T-helper 2 cell (primary cell): ENCODE data around the gene APOC3.

Source experiments
- DNase-seq, 5 experiments: peaks; one replicate each; pipeline versions ENCODE4 v3.0.0 to v3.0.0-alpha.2; 2012 to 2022

APOC3 gene

DNA sequence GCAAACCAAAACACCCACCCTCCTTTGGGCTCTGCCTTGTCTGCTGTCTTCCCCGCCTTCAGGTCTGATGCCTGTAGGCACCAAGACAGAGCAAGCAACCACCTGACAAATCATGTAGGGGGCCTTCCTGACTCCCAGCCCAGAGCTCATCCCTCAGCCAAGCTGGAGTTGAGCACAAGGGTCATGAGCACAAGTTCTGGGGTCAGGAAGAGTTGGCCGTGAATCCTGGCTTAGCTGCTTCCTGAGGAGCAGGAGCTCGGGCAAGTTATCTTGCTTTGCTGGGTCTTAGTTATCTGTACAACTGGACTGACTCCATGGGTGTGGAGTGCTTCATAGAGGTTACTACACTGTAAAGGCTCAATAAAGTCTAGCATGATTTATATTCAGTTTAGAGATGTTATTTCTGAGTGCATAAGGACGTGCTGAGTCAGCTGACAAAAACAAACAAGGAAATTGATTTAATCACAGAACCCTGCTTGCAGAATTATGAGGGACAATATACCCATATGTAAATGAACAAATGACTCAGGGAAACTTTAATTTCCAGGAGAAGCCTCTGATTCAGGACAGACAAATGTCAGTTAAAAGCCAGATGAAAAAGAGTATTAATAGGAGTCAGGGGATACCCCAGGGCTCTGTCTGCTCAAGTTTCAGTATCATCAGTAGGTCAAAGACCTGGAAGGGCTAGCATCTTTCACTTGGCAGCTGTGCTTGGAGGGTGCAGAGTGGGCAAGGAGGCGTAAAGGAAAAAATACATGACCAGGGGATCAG is 22.7 kb downstream of the APOC3 start:
- peak in 1 of 5 experiments; percentile 73 for DNase-seq

DNA sequence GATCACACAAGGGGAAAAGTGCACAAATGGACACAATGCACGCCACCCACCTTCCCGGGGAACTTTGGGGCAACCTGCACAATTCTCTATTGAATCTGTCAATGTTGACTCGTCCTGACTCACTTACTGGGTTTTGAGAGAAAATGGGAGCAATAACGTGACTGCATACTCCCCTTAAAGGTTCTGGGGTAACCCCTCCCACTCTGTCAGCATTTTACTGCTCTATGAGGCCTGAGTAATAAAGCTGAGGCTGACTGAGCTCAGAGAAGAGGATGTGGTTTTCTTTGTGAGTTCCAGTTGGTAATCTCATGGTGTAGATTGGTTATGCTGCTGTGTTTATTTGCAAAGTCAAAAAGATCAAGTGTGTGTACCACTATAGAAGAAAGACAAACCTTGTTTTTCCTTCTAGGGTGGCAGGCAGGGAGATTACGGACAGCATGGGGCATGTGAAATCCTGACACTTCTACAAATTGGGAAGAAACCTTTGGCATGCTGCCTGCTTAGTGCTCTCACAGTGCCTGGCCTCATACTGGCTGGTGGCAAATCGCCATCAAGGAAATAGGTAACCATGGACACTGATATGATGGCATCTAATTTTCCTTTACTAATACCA is 23.9 kb downstream of the APOC3 start:
- peak in 4 of 5 experiments; percentile 29 to 98 (median 55) for DNase-seq

DNA sequence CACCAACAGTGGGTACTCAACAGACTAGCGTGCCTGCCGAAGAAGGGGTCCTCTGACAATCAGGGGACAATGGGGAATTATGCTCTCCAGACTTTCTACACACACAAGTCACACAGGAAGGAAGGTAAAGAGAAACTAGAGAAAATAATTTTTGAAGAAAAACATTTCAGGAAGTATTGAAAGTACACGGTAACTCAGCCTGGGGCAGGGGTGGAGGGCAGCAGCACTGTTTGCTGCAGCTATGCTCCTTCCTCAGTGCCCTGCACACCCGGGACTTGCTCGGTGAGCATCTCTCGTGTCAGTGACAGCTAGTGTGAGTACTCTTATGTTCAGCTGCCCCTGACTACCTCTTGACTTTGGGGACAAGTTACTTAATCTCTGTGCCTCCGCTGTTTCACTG is 25.7 kb downstream of the APOC3 start:
- DNase-seq, result peak in 1 of 5 experiments; percentile 43

DNA sequence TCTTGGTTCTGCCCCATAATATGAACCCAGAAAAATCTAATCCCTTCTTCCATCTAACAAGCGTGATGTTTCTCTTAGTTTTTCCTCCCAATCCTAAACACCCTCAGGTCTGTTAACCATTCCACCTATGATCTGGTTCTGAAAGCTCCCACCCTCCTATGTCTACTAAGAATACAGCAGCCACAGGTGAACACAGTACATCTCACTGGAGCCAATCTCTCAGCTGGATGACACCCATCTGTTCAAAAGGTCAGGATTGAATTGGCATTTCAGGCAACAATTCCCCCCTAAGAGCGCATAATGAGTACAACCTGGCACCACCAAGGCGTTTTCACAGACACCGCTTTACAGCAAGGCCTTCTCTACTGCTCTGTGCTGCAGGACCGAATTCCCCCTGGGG is 26.7 kb downstream of the APOC3 start:
- no peak for DNase-seq

DNA sequence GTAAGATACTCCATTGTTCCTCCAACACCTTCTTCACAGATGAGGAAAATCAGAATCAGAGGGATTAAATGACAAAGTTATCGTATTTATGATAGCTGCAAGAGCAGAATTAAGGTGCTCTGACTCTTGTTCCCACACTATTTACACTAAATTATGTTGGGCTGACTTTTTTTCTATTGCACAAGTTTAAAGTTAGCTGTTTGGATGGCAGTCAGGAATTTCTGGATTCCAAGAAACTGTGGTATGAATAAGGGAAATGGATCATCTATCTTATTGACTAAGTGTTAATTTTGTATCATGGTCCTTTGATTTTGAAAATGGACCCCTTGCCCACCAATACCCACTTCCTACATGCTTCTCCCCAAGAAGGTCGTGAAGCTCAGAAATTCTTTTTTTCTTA is 27.6 kb downstream of the APOC3 start:
- no peak for DNase-seq

DNA sequence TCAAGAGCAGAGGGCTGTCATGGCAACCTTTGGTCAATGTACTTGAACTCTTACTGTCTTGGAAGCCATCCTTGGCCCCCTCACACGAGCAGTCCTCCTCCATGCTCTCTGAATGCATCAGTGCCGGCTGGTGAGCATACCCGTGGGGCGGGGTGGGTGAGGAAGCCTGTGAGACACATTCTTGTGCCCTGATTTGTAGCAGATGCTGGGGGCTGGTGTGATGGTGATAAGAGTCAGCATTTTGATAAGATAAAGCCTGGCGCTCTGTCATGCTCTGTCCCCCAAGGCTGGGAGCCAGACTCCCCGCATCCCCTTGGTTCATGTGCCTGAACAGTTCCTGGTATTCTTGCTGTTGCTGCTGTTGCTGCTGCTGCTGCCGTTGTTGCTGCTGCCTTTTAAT is 28.2 kb downstream of the APOC3 start:
- DNase-seq, result no peak

DNA sequence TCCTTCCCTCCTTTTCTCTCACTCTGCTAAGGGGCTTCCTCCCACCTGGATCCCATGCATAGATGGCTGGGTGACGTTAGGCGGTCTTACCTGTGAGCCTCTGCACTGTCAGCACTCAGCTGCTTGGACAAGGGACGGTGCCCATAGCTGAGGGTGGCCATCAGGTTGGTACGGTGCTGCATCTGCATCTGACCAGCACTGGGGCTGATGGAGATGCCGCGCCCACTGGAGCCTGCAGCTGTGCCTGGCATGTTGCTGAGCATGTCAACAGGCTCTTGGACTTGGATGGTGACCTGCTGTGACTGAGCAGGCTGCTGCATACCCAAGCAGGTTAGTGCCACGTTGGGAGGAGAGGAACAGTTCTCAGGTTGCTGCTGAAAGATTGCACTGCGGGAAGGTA is 29.5 kb downstream of the APOC3 start:
- DNase-seq, result no peak

DNA sequence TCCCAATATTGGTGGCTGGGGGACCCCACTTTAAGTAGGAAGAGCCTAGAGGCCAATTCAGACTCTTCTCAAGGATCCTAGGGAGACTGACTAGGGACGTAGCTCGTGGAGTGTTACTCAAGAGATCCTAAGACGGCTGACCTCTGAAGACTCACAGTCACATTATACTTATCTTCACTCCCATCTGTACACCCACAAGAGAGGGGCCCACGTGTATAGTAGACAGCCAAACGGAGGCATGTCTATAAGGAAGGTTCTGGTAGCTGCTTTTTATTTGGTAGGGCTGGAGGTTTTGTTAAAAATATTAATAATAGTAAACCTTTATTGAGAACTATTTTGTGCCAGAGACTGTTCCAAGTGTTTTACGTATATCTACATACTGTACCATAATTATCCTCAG is 30.6 kb downstream of the APOC3 start:
- DNase-seq, result no peak

DNA sequence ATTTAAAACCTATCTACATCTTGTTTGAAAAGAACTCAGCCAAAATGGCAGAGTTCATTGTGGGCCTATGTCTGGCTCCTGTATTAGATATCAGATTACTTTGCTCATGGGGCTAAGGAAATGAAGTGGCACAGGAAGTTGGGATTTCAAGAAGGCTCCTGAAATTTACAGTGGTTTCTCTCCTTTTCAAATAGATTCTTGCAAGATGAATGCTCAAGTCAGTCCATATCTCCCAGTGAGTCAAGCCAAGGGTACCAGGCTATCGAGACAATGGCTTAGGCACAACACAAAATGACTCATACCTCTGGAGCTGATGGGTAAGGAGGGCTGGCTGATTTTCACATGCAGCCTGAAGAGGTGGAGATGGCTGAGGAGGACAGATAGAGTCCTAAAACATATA is 31.8 kb downstream of the APOC3 start:
- DNase-seq, result no peak

DNA sequence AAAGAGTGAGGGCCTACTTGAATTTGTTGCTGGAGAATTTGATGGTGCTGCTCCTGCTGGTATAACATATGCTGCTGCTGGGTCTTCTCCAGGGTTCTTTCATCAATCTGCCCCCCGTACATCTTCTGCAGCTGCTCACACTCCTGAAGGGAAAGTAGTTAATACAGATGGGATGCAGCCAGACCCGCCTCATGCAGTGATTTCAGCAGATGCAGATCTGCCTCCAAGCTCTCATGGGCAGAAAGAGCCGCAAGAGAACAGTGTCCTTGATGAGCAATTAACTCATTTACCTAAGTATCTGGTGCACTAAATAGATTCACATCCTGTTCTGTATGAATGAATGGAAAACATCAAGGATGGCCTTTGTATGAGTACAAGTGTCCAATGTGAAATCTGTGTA is 32.5 kb downstream of the APOC3 start:
- DNase-seq, result no peak

DNA sequence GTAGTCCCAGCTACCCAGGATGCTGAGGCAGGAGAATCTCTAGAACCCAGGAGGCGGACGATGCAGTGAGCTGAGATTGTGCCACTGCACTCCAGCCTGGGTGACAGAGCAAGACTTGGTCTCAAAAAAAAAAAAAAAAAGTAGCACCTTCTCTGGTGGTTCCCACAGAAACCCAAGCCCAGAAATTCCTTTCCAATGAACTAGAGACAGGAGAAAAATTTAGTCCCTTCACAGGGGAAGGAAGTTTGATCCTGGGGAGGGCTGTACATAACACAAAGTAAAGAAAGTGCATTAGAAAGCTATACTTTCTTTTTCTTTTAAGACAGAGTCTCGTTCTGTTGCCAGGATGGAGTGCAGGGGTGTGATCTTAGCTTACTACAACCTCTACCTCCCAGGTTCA is 33.2 kb downstream of the APOC3 start:
- DNase-seq, result no peak

DNA sequence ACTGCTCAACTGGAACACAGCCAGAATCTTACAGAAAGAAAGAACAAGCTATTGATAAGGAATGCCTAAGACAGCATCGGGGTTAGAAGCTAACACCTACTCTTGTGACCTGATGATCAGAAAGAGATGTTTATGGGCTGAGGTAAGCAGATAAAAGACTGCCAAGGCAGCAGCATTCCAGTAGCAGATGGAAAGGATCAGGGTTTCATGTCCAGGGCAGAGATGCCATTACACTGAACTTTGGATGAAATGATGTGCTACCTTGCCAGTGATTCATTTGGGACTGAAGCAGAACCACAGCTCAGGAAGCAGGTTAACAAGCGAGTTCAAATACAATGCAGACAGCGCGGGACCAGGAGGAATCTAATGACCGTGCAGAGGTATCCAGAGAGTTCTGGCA is 34.8 kb downstream of the APOC3 start:
- DNase-seq, result no peak

DNA sequence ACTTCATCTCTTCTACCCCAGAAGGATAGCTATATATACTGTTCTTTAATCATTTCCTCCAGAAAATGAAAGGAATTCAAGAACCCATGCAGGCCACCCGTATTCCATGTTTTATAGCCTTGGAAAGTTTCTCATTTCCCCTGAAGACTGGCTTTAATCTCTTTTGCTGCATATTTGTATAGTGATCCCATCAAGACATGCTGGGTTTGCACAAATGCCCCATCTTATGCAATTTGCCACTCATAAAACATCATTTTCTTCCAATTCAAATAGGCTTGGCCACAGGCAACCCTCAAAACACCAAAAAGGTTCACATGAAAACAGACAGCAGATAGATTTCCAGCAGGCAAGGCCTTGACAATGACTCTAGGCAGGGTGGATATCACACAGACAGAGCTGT is 36.0 kb downstream of the APOC3 start:
- DNase-seq, result no peak

DNA sequence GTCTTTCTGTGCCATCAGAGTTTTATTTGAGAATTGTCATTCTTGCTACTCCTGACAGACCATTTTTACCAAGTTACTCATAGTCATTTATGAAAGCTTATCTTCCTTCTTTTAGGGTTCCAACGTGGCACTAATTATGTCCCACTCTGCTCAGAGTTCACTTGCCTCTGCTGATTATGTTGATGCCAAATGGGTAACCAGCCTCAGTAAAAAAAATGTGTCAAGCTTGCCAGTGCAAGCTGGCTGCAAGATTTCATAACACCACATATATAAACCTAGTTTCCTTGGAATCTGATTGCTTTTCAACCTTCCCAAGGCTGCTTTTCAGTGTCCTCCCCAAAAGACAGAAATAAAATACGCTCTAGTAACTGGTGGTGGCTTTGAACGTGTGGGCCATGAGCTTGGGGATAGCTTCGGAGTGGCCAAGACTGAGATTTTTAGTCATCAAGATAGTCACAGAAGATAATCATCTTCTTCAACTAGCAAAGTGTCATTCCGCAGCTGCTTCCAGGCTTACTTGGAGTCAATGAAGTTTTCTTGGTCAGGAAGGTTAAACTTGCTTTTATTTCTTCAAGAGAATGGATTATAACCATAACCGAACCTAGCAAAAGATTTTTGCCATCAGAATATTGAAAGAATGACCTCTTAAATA is 37.2 kb downstream of the APOC3 start:
- no peak for DNase-seq

DNA sequence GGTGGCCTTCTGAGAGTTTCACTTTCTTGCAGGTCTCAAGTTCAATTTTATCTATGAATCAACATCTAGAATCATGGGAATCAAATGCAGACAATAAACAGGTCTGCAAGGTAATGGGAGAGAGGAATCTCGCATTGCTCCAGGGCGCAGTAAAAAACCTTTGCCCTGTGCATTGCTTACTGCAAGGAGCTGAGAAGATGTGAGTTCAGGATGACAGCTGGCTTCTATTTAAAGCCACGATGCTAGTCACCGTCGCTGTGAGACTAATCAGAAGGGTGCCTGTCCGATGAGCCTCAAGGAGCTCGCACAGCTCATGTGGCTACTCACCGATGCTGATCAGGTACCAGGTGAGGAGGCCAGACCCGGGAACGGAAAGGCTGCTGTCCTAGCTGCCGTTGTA is 37.9 kb downstream of the APOC3 start:
- no peak for DNase-seq

DNA sequence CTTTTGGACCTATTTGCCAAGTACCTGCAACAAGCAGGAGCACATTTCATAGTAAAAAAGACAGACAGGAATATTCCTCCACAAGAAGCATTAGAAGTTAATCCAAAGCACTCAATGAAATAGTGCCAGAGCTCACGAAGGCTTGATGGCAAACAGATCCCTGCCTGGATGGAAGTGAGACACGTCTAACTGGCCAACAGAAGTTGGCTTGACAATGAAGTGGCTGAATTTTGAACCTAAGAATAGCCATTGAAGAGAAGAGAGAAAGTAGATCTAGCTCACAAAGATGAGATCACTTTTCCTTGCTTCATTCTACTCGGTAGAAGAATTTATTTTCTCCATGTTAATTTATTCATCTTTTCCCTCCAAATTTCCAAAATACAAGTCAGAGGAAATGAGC is 38.4 kb downstream of the APOC3 start:
- DNase-seq, result no peak

DNA sequence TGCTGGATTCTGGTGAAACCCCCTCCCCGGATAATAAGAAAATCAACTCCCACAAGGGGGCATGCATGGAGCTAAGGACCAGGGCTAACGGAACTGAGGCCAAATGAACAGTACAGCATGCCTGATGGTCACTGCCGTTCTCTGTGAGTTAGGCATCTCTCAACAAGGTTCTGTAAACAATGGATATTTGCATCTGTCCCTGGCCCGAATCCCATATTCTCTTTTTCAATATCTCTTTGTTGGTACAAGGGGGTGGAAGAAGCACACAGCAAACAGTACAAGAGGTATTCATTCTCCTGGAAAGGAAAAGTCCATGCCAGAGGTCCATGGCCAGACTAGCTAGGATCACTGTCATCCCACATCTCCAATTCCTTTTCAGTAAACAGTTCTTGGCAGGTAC is 39.9 kb downstream of the APOC3 start:
- DNase-seq, result no peak

DNA sequence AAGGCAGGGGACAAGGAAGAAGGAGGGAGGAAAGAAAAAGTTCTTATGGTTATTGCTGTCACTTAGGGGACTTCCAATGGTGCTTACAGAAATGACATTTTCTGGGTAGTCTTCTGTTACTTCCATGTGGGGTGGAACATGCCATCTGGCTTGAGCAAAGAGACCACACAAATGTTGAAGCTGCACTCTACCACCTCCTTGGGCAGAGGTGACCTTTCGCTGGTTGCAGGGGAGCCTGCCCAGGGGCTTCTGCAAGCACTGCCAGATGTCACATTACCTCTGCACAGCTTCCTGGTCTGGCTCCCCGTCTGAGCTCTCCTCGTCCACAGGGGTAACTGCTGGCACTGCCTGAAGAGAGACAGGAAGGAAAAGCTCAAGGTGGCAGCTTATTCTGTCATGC is 40.3 kb downstream of the APOC3 start:
- no peak for DNase-seq

DNA sequence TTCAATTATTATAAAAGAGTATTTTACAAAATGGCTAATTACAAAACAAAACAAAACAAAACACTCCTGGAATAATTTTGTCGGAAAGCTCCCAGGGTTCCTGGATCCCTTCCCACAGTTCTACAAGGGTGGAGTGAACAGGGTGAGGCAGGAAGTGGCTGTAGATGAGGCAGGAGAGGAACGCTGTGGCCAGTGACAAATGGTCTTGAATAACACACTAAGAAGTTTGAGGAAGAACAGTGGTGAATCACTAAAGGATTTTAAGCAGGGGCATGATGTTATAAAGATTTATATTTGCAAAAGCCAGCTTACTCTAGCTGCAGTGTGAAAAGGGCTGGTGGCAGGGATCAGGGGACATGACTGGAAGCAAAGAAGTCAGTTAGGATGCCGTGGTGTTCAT is 41.5 kb downstream of the APOC3 start:
- DNase-seq, result no peak

DNA sequence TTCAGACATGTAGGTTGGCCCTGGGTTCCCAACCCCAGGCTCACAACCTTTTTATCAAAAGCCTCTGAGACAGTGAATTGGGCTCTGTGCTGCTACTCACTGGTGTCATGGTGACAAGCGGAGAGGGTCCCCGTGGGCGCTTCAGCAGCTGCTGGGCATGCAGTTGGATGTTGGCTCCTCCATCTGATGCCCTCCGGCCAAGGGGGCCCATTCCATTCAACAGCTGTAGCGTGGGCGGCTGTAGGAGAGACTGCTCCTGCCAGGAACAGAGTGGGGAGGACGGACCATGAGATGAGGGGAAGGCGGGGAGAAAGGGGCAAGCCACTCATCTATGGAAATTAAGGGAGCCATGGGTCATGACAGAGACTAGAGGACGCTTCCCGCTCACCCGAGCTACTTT is 43.7 kb downstream of the APOC3 start:
- DNase-seq, result no peak

DNA sequence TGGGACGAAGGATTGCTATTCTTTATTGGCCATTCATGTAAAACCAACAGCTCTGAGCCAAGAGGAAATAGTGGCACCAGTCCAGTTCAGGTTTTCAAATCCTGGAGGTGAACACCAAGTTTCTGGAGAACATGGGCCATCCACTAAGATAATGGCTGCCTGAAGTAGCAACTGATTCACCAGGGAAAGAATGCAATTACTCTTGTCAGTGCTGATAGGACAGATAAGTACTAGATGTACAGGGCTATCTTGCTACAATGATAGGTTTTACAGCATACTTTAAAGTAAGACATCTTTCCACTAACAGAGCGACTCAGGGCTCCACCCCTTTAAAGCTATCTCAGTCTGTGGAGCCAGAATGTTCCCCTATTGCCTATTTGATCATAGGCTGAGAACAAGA is 44.5 kb downstream of the APOC3 start:
- DNase-seq, result no peak

DNA sequence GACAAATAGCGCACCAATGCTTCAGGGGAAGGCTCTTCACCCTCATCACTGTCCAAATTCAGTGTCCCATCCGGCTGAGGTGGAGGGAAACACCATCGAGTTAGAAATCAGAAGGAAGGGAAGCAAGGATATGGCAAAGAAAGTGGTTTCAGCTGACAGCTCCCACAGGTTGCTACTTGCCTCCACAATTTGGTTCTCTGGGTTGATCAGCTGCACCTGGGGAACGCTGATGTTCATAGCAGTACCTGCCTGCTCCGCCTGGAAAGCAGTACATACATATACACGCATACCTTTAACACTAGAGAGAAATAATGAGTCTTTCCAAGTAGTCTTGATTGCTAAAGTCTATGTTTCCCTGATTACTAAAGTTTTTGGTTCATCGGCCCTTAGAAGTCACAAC is 45.5 kb downstream of the APOC3 start:
- no peak for DNase-seq

DNA sequence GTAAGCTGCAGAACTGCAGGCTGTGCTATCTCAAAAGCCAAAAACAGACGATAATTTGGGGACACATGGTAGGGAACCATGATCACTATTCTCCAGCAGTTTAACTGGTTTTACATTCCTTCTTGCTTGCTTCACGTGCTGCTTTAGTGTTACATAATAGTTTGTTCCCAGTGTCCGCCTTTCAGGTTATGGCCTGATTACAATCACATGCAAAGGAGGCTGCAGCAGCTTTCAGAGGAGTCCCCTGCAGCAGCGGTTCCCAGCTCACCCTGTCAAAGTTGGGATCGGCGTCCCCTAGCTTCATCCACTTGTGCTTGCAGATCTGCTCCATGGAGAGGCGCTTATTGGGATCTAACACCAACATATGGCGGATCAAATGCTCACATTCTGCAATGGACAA is 46.9 kb downstream of the APOC3 start:
- DNase-seq, result no peak
